ENCODE measurements around the gene RHBDD1. TPM values are rescaled to one million over a fixed set of nuclear protein-coding genes. Genes with fewer than 3 reads are reported as not detected.
A peak's percentile ranks its signal among the peaks of the same experiment; 100 is the strongest.

RHBDD1 gene
- total RNA-seq, 1 experiment from 2014 or later = 74.9 TPM

GRCh38 chr2:226797289-226797988, 38.4 kb upstream of the RHBDD1 start:
- no peaks in the 10 kb centered on the region for H3K27me3 ChIP-seq (ENCODE audit: low read length)
- H2AFZ ChIP-seq (ENCODE audit: low read length) = no peak overlapping the region
- no peaks in the 10 kb centered on the region for H3K79me2 ChIP-seq (ENCODE audit: low read length)
- H3K4me3 ChIP-seq (ENCODE audit: low read length) = no peak overlapping the region
- peaks cover 53% of the 10 kb centered on the region for H3K4me1 ChIP-seq (ENCODE audit: low read length)
- DNase-seq = no peak
- no peak overlapping the region for H3K27ac ChIP-seq (ENCODE audit: low read length)
- H3K4me2 ChIP-seq (ENCODE audit: low read depth, low read length, poor library complexity, severe bottlenecking) = no peak overlapping the region
- H3K9me3 ChIP-seq (ENCODE audit: low read length) = no peaks in the 10 kb centered on the region
- no peaks in the 10 kb centered on the region for H3K36me3 ChIP-seq (ENCODE audit: insufficient read depth, low read length)
- H4K20me1 ChIP-seq (ENCODE audit: insufficient read depth, low read depth, low read length) = peaks cover 4% of the 10 kb centered on the region; the same call in 1 of the 2 replicates
- H3K9me2 ChIP-seq (replicated peaks; ENCODE audit: insufficient read depth, low read length) = no peaks in the 10 kb centered on the region
- H3K9ac ChIP-seq (ENCODE audit: low read length) = no peak overlapping the region

DNA sequence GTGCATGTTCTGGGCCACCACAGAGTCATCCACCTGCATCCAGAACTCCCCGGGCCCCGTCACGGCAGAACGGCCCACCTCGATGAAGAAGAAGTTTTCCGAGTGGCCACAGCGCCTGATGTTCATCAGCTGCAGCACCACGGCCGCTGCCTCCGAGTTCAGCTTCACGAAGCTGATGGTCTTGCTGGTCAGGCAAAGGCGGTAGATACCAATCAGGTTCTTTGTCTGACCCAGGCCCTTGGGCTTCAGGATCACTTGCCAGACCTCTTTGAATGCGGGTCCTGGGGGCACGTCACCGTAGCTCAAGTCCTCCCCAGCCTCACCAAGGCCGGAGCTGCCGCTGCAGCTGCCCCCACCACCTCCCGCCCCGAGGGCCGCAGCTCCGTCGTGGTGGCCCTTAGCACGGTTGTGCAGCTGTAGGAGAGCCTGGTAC, 37.8 kb upstream of the RHBDD1 start:
- no peaks in the 10 kb centered on the region for H3K36me3 ChIP-seq (ENCODE audit: insufficient read depth, low read length)
- no peaks in the 10 kb centered on the region for H3K9me2 ChIP-seq (replicated peaks; ENCODE audit: insufficient read depth, low read length)
- peaks cover 4% of the 10 kb centered on the region; the same call in 1 of the 2 replicates for H4K20me1 ChIP-seq (ENCODE audit: insufficient read depth, low read depth, low read length)
- DNase-seq = no peak
- no peaks in the 10 kb centered on the region for H3K27me3 ChIP-seq (ENCODE audit: low read length)
- peaks cover 47% of the 10 kb centered on the region for H3K4me1 ChIP-seq (ENCODE audit: low read length)
- no peak overlapping the region for H3K9ac ChIP-seq (ENCODE audit: low read length)
- H3K4me3 ChIP-seq (ENCODE audit: low read length) = peak overlapping the region; percentile 90; the same call in 1 of the 2 replicates
- no peak overlapping the region for H3K27ac ChIP-seq (ENCODE audit: low read length)
- no peaks in the 10 kb centered on the region for H3K79me2 ChIP-seq (ENCODE audit: low read length)
- peak overlapping the region; percentile 95 for H3K4me2 ChIP-seq (ENCODE audit: low read depth, low read length, poor library complexity, severe bottlenecking)
- no peaks in the 10 kb centered on the region for H3K9me3 ChIP-seq (ENCODE audit: low read length)
- no peak overlapping the region for H2AFZ ChIP-seq (ENCODE audit: low read length)

- no peaks in the 10 kb centered on the region for H3K36me3 ChIP-seq (ENCODE audit: insufficient read depth, low read length)
- peak overlapping the region; percentile 98; the same call in 1 of the 2 replicates for H2AFZ ChIP-seq (ENCODE audit: low read length)
- peak; percentile 70 for DNase-seq
- peak overlapping the region; percentile 95 for H3K4me2 ChIP-seq (ENCODE audit: low read depth, low read length, poor library complexity, severe bottlenecking)
- no peak overlapping the region for H3K27ac ChIP-seq (ENCODE audit: low read length)
- no peaks in the 10 kb centered on the region for H3K9me3 ChIP-seq (ENCODE audit: low read length)
- no peaks in the 10 kb centered on the region for H3K9me2 ChIP-seq (replicated peaks; ENCODE audit: insufficient read depth, low read length)
- peaks cover 41% of the 10 kb centered on the region for H3K4me1 ChIP-seq (ENCODE audit: low read length)
- peak overlapping the region; percentile 90 for H3K4me3 ChIP-seq (ENCODE audit: low read length)
- no peaks in the 10 kb centered on the region for H3K27me3 ChIP-seq (ENCODE audit: low read length)
- H3K79me2 ChIP-seq (ENCODE audit: low read length) = no peaks in the 10 kb centered on the region
- peak overlapping the region; percentile 80 for H3K9ac ChIP-seq (ENCODE audit: low read length)
- peaks cover 4% of the 10 kb centered on the region; the same call in 1 of the 2 replicates for H4K20me1 ChIP-seq (ENCODE audit: insufficient read depth, low read depth, low read length)
Observed at GRCh38 chr2:226798422-226799210, 37.2 kb upstream of the RHBDD1 start.

DNA sequence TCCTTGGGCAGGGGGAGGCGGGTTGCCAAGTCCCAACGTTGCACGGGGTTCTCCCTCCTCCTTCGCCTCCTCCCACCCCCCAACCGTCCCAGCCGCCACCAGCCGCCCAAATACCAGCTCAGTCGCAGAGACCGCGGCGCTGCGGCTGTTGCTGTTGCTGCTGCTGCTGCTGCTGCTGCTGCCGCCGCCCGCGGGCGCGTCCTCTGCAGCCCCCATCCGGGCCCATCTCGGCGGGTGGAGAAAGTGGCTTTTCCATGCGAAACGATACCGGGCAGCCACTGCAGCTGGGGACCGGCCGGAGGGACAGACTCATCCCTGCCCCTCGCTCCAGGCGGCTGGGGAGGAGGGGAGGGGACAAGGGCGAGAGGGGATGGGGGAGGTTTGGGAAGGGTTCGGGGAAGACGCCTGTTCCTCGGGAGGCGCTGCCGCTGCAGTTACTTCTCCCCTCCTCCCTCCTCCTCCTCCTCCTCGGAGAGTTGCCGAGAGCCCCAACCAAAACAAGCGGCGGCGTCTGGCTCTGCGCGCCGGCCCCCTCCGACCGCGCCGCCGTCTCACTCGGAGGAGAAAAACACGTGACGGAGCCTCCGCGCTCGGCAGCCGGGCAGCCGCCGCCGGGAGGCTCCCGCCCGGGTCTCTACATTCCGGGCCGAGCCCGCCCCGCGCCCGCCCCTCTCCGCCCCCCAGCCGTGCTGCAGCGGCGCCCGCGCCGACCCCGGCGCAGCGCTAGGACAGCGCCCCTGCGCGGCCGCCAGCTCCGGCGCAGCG, 36.5 kb upstream of the RHBDD1 start, which contains the start of gene IRS1:
TSS of gene IRS1 (minus strand) at position 610 of the 765 bp plus-strand sequence. CDS start 1,082 bp downstream, outside the sequence.
- Histone ChIP-seq H3K36me3 (ENCODE audit: insufficient read depth, low read length) (no peaks in the 10 kb centered on the region), H3K4me3 (ENCODE audit: low read length) (peak within 1 kb of the TSS; percentile 90), H3K27ac (ENCODE audit: low read length) (no peak within 1 kb of the TSS), H2AFZ (ENCODE audit: low read length) (peak within 1 kb of the TSS; percentile 98), H3K4me2 (ENCODE audit: low read depth, low read length, poor library complexity, severe bottlenecking) (peak within 1 kb of the TSS; percentile 95), H3K4me1 (ENCODE audit: low read length) (peaks cover 34% of the 10 kb centered on the region), H4K20me1 (ENCODE audit: insufficient read depth, low read depth, low read length) (peaks cover 4% of the 10 kb centered on the region; the same call in 1 of the 2 replicates), H3K79me2 (ENCODE audit: low read length) (no peaks in the 10 kb centered on the region), H3K9ac (ENCODE audit: low read length) (peak within 1 kb of the TSS; percentile 80), H3K27me3 (ENCODE audit: low read length) (no peaks in the 10 kb centered on the region), H3K9me2 (replicated peaks; ENCODE audit: insufficient read depth, low read length) (no peaks in the 10 kb centered on the region), H3K9me3 (ENCODE audit: low read length) (no peaks in the 10 kb centered on the region)
- peak; percentile 89 for DNase-seq

GRCh38 chr2:226799976-226800940, 35.6 kb upstream of the RHBDD1 start:
- H3K4me2 ChIP-seq (ENCODE audit: low read depth, low read length, poor library complexity, severe bottlenecking) = peak overlapping the region; percentile 95
- no peaks in the 10 kb centered on the region for H3K27me3 ChIP-seq (ENCODE audit: low read length)
- H3K36me3 ChIP-seq (ENCODE audit: insufficient read depth, low read length) = no peaks in the 10 kb centered on the region
- peaks cover 34% of the 10 kb centered on the region for H3K4me1 ChIP-seq (ENCODE audit: low read length)
- no peaks in the 10 kb centered on the region for H3K79me2 ChIP-seq (ENCODE audit: low read length)
- no peaks in the 10 kb centered on the region for H3K9me2 ChIP-seq (replicated peaks; ENCODE audit: insufficient read depth, low read length)
- peak overlapping the region; percentile 18 for H2AFZ ChIP-seq (ENCODE audit: low read length)
- H3K9ac ChIP-seq (ENCODE audit: low read length) = peak overlapping the region; percentile 80
- no peak for DNase-seq
- no peak overlapping the region for H3K27ac ChIP-seq (ENCODE audit: low read length)
- no peaks in the 10 kb centered on the region for H3K9me3 ChIP-seq (ENCODE audit: low read length)
- H4K20me1 ChIP-seq (ENCODE audit: insufficient read depth, low read depth, low read length) = peaks cover 4% of the 10 kb centered on the region; the same call in 1 of the 2 replicates
- peak overlapping the region; percentile 90 for H3K4me3 ChIP-seq (ENCODE audit: low read length)

GRCh38 chr2:226800941-226801784, 34.7 kb upstream of the RHBDD1 start:
- H3K27ac ChIP-seq (ENCODE audit: low read length) = peak overlapping the region; percentile 26; the same call in 1 of the 2 replicates
- H4K20me1 ChIP-seq (ENCODE audit: insufficient read depth, low read depth, low read length) = peaks cover 4% of the 10 kb centered on the region; the same call in 1 of the 2 replicates
- no peaks in the 10 kb centered on the region for H3K36me3 ChIP-seq (ENCODE audit: insufficient read depth, low read length)

More at GRCh38 chr2:226800941-226801784, 34.7 kb upstream of the RHBDD1 start:
- peak overlapping the region; percentile 95 for H3K4me2 ChIP-seq (ENCODE audit: low read depth, low read length, poor library complexity, severe bottlenecking)
- H3K9me3 ChIP-seq (ENCODE audit: low read length) = no peaks in the 10 kb centered on the region
- H2AFZ ChIP-seq (ENCODE audit: low read length) = peak overlapping the region; percentile 81
- H3K79me2 ChIP-seq (ENCODE audit: low read length) = no peaks in the 10 kb centered on the region
- DNase-seq = peak; percentile 97
- H3K4me1 ChIP-seq (ENCODE audit: low read length) = peaks cover 34% of the 10 kb centered on the region
- H3K9ac ChIP-seq (ENCODE audit: low read length) = peak overlapping the region; percentile 80
- peak overlapping the region; percentile 90 for H3K4me3 ChIP-seq (ENCODE audit: low read length)
- H3K27me3 ChIP-seq (ENCODE audit: low read length) = no peaks in the 10 kb centered on the region
- H3K9me2 ChIP-seq (replicated peaks; ENCODE audit: insufficient read depth, low read length) = no peaks in the 10 kb centered on the region
